Measurements from ENCODE around the gene RPL13A.

The RPL13A gene

GRCh38 chr19:49507803-49508494, 20.5 kb downstream of the RPL13A start:
- no peak for DNase-seq (ENCODE audit: low spot score)

GRCh38 chr19:49512970-49513745, 25.8 kb downstream of the RPL13A start:
- DNase-seq (ENCODE audit: low spot score): no peak

DNA sequence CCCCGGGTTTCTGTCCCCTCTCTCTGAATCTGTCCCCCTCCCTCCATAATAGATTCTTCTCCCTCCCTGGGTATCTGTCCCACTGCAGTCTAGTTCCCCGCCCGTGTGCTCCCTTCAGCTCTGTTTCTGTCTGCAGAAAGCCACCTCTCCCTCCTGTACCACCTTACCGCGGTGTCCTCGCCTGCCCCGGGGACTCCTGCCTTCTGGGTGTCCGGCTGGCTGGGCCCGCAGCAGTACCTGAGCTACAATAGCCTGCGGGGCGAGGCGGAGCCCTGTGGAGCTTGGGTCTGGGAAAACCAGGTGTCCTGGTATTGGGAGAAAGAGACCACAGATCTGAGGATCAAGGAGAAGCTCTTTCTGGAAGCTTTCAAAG, 26.3 kb downstream of the RPL13A start:
- no peak for DNase-seq (ENCODE audit: low spot score)

DNA sequence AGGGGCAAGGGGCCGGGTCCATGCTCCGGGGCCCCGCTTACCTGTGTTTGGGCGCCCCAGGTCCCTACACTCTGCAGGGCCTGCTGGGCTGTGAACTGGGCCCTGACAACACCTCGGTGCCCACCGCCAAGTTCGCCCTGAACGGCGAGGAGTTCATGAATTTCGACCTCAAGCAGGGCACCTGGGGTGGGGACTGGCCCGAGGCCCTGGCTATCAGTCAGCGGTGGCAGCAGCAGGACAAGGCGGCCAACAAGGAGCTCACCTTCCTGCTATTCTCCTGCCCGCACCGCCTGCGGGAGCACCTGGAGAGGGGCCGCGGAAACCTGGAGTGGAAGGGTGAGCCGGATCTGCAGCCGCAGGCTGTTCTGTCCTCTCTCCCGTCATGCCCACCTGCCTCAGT, 26.7 kb downstream of the RPL13A start:
- no peak for DNase-seq (ENCODE audit: low spot score)

DNA sequence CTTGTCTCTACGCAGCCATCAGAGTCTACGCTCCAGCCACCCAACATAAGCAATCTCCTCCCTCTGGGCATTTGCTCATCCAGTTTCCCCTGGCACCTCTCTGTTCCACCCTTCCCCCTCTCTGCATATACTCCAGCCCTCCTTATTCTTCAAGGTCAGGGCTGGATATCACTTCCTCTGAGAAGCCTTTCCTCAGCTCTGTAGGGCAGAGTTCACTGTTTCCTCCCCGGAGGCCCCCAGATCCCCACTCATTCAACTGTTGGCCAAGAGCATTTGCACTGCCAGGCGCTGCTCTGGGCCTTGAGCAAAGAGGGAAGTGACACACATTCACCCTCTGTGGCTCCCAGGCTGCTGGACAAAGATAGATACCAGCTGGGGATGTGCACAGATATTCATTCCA, 28.4 kb downstream of the RPL13A start:
- DNase-seq (ENCODE audit: low spot score): no peak

DNA sequence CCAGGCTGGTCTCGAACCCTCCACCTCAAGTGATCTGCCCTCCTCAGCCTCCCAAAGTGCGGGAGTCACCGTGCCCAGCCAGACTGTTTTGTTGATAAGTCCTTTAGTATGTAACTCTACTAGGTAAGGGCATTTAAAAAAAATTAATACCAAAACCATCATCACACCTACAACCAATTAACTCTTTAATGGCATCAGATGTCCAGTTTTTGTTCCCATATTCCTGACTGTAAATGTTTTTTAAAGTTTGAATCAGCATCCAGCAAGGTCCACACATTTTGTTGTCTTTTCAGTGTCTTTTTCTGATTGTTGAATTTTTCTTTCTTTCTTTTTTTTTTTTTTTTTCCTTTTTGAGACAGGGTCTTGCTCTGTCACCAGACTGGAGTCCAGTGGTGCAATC, 30.6 kb downstream of the RPL13A start:
- DNase-seq (ENCODE audit: low spot score): no peak

DNA sequence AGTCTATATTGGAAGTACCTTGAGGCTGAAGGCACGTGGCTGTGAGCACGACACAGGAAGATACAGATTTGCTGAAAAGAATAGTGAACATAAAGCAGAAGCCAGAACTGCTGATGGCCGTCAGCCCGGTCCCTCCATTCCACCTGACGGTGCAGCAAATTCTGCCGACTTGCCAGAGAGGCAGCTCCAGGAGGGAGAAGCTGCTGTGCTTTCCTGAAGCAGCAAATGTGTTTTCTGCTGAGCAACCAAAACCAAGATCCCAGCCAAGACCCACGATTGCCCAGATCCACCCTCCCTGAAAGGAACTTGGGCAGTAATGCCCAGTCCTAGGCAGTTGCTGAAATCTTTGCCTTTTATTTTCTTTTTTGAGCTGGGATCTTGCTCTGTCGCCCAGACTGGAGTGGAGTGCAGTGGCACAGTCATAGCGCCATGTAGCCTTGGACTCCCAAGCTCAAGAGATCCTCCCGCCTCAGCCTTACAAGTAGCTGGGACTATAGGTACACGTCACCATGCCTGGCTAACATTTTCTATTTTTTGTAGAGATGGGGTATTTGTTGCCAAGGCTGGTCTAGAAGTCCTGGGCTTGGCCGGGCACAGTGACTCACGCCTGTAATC, 33.4 kb downstream of the RPL13A start:
- DNase-seq (ENCODE audit: low spot score): no peak

DNA sequence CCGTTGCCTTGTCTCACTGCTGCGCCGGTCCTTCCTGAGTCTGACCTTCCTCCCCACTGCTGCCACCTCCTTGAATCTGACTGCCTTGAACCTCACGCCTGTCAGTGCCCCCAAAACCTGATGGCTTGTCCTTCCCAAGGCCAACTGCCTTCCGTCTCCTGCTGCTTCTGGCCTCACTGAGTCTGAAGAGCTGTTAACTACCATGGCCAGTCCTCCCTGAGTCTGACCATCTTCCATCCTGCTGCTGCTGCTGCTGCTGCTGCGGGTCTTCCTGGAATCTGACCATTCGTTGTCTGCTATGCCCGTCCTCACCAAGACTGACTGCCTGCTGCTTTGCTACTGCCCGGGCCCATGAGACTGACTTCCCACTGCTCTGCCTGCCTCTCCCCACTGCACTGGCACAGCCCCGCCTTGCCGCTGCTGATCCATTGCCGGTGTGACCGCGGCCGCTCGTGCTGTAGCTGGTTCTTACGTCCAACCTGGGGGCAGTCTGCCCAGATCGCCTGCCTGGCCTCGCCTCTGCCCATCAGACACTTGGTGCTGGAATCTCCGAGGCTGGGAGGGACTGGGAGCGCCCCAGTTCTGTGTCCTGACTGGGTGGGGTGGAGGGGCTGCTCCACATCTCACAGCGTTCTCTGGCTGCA, 37.5 kb downstream of the RPL13A start:
- DNase-seq (ENCODE audit: low spot score): no peak

- DNase-seq (ENCODE audit: low spot score): no peak
Observed at GRCh38 chr19:49528211-49528771, 40.9 kb downstream of the RPL13A start.

DNA sequence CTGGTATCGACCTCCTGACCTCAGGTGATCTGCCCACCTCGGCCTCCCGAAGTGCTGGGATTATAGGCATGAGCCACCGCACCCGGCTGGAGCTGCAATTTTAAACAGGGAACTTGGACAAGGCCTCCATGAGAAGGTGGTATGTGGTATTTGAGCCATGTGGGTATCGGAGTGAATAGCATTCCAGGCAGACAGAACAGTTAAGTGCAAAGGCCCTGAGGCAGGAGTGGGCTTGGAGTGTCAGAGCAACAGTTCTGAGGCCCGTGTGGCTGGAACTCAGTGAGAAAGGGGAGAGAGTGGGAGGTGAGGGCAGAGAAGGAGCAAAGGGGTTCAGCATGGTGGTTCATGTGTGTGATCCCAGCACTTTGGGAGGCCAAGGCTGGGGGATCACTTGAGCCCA, 43.3 kb downstream of the RPL13A start:
- no peak for DNase-seq (ENCODE audit: low spot score)

DNA sequence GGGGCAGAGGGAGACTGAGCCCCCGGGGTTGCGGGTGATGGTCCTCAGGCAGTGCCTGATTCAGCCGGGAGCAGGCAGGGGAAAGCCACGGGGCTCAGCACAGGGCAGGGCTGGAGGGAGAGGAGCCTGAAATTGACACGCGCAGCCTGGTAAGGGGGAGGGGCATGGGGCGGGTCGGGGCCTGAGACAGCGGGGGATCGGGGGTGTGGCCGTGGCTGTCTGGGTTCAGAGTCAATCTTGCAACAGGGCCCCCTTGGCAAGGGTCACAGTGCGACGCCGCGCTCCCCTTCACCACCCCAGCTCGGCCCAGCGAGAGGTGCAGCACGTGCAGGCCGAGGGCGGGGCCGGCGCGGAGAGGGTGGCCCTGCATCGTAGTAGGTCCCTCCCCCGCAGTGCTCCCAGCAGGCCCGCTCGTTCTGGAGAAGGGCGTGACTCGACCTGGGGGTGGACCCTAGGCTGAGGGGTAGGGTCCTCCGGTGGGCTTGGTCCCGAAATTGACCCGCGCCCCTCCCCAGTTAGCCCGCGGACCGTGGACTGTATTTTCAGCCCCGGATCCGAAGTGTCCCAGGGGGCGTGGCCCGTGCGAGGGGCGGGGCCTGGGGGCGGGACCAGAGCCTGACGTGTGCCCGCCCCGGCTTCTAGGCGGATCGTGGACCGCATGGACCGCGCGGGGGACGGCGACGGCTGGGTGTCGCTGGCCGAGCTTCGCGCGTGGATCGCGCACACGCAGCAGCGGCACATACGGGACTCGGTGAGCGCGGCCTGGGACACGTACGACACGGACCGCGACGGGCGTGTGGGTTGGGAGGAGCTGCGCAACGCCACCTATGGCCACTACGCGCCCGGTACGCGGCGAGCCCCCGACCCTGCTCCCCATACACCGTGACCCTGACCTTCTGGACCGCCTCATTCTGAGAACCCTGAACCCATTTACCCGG, 46.4 kb downstream of the RPL13A start:
- DNase-seq (ENCODE audit: low spot score): peak; percentile 46

DNA sequence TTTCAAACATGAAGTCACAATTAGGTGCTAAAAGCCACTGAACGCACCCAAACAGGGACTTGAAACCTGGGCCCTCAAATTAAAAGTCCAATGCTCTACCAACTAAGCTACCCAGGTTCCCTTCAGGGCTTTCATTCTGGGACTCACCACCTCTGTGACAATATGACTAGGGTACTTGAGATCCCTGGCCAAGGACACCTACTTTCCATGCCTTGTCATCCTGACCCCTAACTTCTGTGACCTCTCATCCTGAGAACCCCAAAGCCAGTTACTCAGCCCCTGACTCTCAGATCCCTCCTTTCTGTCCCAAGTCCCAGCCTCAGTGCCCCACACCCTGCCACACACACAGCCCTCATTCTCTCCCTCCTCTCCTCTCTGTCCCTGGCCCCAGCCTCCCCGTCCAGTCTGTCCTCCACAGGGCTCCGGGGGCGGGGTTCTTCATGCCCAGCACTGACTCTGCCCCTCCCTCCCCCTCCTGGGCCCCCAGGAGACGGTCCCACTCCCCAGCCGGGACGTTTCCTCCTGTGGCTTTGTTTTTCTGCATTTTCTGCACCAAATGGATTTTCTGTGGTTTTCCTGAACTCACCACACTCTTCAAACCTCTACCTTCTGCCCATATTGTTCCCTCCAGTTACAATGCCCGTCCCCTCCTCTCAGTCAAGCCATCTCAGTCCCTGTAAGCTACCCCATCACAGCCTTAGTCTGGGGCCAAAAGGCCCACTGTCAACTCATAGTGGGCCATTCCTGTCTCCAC, 47.4 kb downstream of the RPL13A start:
- DNase-seq (ENCODE audit: low spot score): no peak

DNA sequence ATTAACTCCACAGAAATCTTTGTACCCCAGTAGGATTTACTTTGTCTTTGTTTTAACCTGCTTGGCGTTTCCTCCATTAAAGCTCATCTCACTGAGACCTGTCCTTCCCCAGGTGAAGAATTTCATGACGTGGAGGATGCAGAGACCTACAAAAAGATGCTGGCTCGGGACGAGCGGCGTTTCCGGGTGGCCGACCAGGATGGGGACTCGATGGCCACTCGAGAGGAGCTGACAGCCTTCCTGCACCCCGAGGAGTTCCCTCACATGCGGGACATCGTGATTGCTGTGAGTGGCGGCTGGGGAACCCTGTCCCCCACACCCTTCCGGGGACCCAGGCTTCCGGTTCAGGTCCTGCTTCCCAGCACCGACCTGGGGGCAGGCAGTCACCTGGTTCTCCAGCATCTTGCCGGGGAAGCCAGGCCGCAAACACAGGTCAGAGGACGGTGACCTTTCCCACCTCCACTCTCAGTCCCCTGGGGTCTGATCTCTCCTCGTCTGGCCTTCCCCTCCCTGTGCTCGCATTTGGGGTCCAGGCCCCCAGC, 49.6 kb downstream of the RPL13A start:
- no peak for DNase-seq (ENCODE audit: low spot score)

DNA sequence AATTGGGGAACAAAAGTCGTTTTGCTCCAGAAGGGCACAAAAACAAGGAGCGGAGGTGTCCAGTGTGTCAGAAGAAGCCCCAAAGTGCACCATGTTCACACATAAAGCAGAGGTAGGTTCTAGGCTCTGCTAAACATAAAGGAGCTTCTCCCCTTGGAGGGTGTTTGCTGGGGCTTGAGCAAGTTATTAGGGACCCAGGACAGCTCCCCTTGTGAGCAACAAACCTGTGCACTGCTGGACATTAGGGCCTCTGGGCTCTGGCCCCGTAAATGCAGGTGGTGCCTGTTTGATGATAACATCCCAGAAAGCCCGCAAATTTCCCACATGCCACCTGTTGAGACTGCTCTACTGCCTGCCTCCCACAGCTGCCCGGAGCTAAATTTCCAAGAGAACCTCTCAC, 51.2 kb downstream of the RPL13A start:
- DNase-seq (ENCODE audit: low spot score): no peak

- DNase-seq (ENCODE audit: low spot score): no peak
Observed at GRCh38 chr19:49539192-49539952, 52.0 kb downstream of the RPL13A start.

Data from cerebellar cortex (tissue), 1 donor.